ENCODE measurements around the gene PTPRD.

- TF ChIP-seq ZNF280D (tag by site-specific recombination; IDR thresholded peaks at IDR 0.05) (no peak), CTCF (tag by site-specific recombination; IDR thresholded peaks at IDR 0.05) (no peak), PBX3 (CRISPR knock-in tag; IDR thresholded peaks at IDR 0.05) (no peak), REPIN1 (tag by site-specific recombination; IDR thresholded peaks at IDR 0.05; ENCODE audit: low read depth) (no peak), ZNF639 (tag by site-specific recombination; IDR thresholded peaks at IDR 0.05) (no peak), ZBTB6 (tag by site-specific recombination; IDR thresholded peaks at IDR 0.05) (no peak), ZNF624 (tag by site-specific recombination; IDR thresholded peaks at IDR 0.05) (no peak), ZNF146 (tag by site-specific recombination; IDR thresholded peaks at IDR 0.05) (no peak), HOXA7 (CRISPR knock-in tag; IDR thresholded peaks at IDR 0.05; ENCODE audit: borderline replicate concordance) (no peak), KLF7 (tag by site-specific recombination; IDR thresholded peaks at IDR 0.05; ENCODE audit: borderline replicate concordance) (no peak), ZBTB20 (tag by site-specific recombination; IDR thresholded peaks at IDR 0.05) (no peak), ZNF449 (tag by site-specific recombination; IDR thresholded peaks at IDR 0.05) (no peak)
Measured at GRCh38 chr9:8696516-8696915, 1916.3 kb downstream of the PTPRD start.
